Esophagus muscularis mucosa (tissue), 4 donors: ENCODE results near the gene SPATS2. TPM values are rescaled to one million over a fixed set of nuclear protein-coding genes. Genes with fewer than 3 reads are reported as not detected.

Experiments used
- DNase-seq: peaks from one replicate; pipeline ENCODE4 v3.0.0-alpha.2; 2017; ENCODE audit errors: extremely low spot score
- H3K27ac ChIP-seq, 4 donors: fragments of 200-600 bp; sonication (generic); replicated peaks in 1 of 4; 1 replicate in 3 of 4; 2 replicates in 1 of 4; pipeline ENCODE4 v1.5.1; 2016 to 2019; ENCODE audit warnings: mild to moderate bottlenecking in 1 of 4
- H3K27me3 ChIP-seq, 4 donors: fragments of 200-600 bp; sonication (generic); one replicate each; pipeline versions ENCODE4 v1.5.1 to v1.6.0; 2016 to 2019
- H3K36me3 ChIP-seq, 4 donors: fragments of 200-600 bp; sonication (generic); one replicate each; pipeline ENCODE4 v1.5.1; 2016 to 2019
- H3K4me1 ChIP-seq, 4 donors: fragments of 200-600 bp; sonication (generic); one replicate each; pipeline ENCODE4 v1.5.1; 2016 to 2019
- H3K4me3 ChIP-seq, 4 donors: fragments of 200-600 bp; sonication (generic); 1 replicate in 2 of 4; 2 replicates in 2 of 4; pipeline ENCODE4 v1.5.1; 2016 to 2019; ENCODE audit warnings: mild to moderate bottlenecking in 4 of 4, moderate library complexity in 1 of 4
- H3K9me3 ChIP-seq, 4 donors: fragments of 200-600 bp; sonication (generic); 1 replicate in 3 of 4; 2 replicates in 1 of 4; pipeline ENCODE4 v1.5.1; 2016 to 2019
- EP300 ChIP-seq: sonication (generic); formaldehyde crosslinking; IDR thresholded peaks from one replicate; pipeline ENCODE4 v1.6.1; 2017; ENCODE audit warnings: antibody characterized with exemption
- POLR2A ChIP-seq: fragments of 450-650 bp; IDR thresholded peaks from one replicate; pipeline ENCODE4 v1.6.1; 2017; ENCODE audit warnings: antibody characterized with exemption, moderate library complexity, mild to moderate bottlenecking, low read depth
- POLR2AphosphoS5 ChIP-seq, 2 donors: sonication (generic); formaldehyde crosslinking; IDR thresholded peaks; one replicate each; pipeline ENCODE4 v1.6.1; 2017; ENCODE audit warnings: antibody characterized with exemption in 2 of 2
- WGBS: methylation state at CpG from one replicate; pipeline ENCODE4 v1.1.5; 2018; 5-methylcytosine and 5-hydroxymethylcytosine counted together
- intact Hi-C: fragments of 100-400 bp; cut with DNase I; formaldehyde crosslinking; loops from one replicate; pipeline ENCODE4 v1.15.1; 2023
- total RNA-seq, 4 donors: library from RNA; depleted of rRNA; stranded (reverse); fragments of >200 nt; gene quantifications; one replicate each; pipeline versions ENCODE4 v1.1.0 to v1.2.1, GENCODE V29; 2016
- TF ChIP-seq, protein P1 (sequence below), 3 experiments: fragments of 200-600 bp in 2 of 3; fragments of 450-650 bp in 1 of 3; sonication (generic) in 2 of 3; IDR thresholded peaks; one replicate each; pipeline ENCODE4 v1.5.1; 2017 to 2019; ENCODE audit warnings: antibody characterized with exemption in 3 of 3, mild to moderate bottlenecking in 2 of 3, moderate library complexity in 1 of 3

Gene SPATS2
- total RNA-seq, 4 donors from 2014 or later, result 9.5 to 16.6 (median 11.5) TPM

DNA sequence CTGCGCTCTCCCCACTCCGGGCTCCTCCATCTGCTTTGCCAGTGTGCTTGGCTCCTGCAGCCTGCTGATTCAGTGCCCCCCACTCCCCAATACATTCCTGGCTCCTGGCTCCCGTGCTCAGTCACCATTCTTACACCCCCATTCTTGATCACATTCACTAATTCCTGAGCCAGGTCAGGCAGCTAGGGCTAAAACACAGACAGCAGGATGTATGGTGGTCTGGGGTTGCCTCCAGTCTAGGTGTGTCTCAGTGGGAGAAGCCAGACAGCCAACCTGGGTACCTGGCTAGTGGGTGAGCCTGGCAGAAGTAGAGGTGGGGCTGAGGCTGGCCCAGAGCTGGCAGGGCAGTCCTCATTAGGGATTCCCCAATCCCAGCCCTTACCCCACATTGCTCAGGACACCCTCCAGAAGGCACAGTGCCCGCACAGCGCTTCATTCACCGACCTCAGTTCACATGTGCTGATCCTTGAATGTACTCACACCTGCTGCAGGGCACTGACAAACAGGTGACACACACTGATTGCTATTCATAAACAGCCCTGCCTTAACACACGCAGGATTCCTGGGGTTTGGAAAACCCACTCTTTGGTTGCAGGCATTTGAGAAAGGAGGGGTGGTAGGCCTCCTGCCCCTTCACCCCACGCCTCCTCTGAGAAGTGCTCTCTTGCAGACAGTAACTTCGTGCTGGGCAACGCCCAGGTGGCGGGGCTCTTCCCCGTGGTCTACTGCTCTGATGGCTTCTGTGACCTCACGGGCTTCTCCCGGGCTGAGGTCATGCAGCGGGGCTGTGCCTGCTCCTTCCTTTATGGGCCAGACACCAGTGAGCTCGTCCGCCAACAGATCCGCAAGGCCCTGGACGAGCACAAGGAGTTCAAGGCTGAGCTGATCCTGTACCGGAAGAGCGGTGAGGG lies 173.2 kb downstream of the SPATS2 start:
- TF ChIP-seq POLR2A (no peak), POLR2AphosphoS5 (IDR thresholded peaks at IDR 0.05) (no peak), EP300 (no peak)
- TF ChIP-seq, protein P1, sequence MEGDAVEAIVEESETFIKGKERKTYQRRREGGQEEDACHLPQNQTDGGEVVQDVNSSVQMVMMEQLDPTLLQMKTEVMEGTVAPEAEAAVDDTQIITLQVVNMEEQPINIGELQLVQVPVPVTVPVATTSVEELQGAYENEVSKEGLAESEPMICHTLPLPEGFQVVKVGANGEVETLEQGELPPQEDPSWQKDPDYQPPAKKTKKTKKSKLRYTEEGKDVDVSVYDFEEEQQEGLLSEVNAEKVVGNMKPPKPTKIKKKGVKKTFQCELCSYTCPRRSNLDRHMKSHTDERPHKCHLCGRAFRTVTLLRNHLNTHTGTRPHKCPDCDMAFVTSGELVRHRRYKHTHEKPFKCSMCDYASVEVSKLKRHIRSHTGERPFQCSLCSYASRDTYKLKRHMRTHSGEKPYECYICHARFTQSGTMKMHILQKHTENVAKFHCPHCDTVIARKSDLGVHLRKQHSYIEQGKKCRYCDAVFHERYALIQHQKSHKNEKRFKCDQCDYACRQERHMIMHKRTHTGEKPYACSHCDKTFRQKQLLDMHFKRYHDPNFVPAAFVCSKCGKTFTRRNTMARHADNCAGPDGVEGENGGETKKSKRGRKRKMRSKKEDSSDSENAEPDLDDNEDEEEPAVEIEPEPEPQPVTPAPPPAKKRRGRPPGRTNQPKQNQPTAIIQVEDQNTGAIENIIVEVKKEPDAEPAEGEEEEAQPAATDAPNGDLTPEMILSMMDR (IDR thresholded peaks at IDR 0.05), result no peak
- no peak for DNase-seq
- Histone ChIP-seq H3K36me3 (no peaks in the 10 kb centered on the region), H3K4me1 (peaks cover 14 to 27% (median 23%) of the 10 kb centered on the region in 4 donors), H3K9me3 (no peaks in the 10 kb centered on the region), H3K27me3 (peaks cover 6 to 70% (median 25%) of the 10 kb centered on the region in 4 donors), H3K4me3 (no peak overlapping the region), H3K27ac (no peak overlapping the region)
- 87% methylated on average over 14 of the region's 21 CpGs for WGBS
- intact Hi-C loops, result no loop called here

GRCh38 chr12:49541140-49541861 lies 174.0 kb downstream of the SPATS2 start:
- intact Hi-C loops, result no loop called here
- no peak overlapping the region for H3K4me3 ChIP-seq
- no peaks in the 10 kb centered on the region for H3K9me3 ChIP-seq
- no peak overlapping the region for H3K27ac ChIP-seq
- no peak for DNase-seq
- peaks cover 6 to 71% (median 25%) of the 10 kb centered on the region in 4 donors for H3K27me3 ChIP-seq
- TF ChIP-seq, protein P1 (IDR thresholded peaks at IDR 0.05), result no peak
- TF ChIP-seq EP300 (no peak), POLR2A (no peak), POLR2AphosphoS5 (IDR thresholded peaks at IDR 0.05) (no peak)
- H3K4me1 ChIP-seq, result peaks cover 14 to 27% (median 23%) of the 10 kb centered on the region in 4 donors
- H3K36me3 ChIP-seq, result no peaks in the 10 kb centered on the region
- 87% methylated on average over 17 of the region's 18 CpGs for WGBS

DNA sequence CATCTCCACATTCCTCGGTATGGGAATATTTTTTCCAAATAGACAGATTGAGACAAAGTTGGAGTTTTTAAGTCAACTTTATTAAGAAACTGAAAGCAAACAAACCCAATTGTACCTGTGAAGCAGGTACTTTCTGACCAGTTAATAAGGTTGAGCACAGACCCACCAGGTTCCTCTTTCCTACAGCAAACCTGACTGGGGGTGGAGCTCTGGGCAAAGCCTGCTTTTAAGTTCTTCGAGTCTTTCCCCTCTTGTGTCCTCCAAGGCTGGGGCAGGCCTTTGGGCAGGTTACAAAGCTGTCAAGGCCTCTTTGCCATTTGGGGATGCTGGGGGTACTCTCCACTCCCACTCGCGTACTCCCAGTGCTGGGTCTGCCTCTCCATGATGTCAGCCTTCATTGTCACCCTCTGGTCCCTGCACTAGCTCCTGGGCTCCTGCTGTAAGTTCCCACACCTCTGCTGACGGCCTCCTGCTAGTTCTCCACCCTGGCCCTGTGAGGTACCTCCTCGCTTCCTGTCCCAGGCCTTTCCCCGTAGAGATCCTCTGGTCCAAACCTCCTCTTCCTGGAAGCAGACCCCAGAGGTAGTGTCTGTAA lies 174.7 kb downstream of the SPATS2 start:
- 91% methylated on average over 7 of the region's 7 CpGs for WGBS
- Histone ChIP-seq H3K27me3 (peaks cover 6 to 71% (median 24%) of the 10 kb centered on the region in 4 donors), H3K4me1 (peaks cover 14 to 27% (median 23%) of the 10 kb centered on the region in 4 donors), H3K4me3 (no peak overlapping the region), H3K27ac (no peak overlapping the region), H3K36me3 (no peaks in the 10 kb centered on the region), H3K9me3 (no peaks in the 10 kb centered on the region)
- TF ChIP-seq POLR2A (no peak), EP300 (no peak), POLR2AphosphoS5 (IDR thresholded peaks at IDR 0.05) (no peak)
- TF ChIP-seq, protein P1 (IDR thresholded peaks at IDR 0.05), result no peak
- DNase-seq, result no peak
- intact Hi-C loops, result no loop called here

- H3K27me3 ChIP-seq, result peaks cover 6 to 71% (median 20%) of the 10 kb centered on the region in 4 donors
- no peak for TF ChIP-seq POLR2AphosphoS5 (IDR thresholded peaks at IDR 0.05)
- DNase-seq, result no peak
Measured at GRCh38 chr12:49542592-49543160, 175.4 kb downstream of the SPATS2 start.

More at GRCh38 chr12:49542592-49543160, 175.4 kb downstream of the SPATS2 start:
- Histone ChIP-seq H3K27ac (no peak overlapping the region), H3K9me3 (no peaks in the 10 kb centered on the region), H3K36me3 (no peaks in the 10 kb centered on the region), H3K4me3 (no peak overlapping the region), H3K4me1 (peaks cover 9 to 22% (median 17%) of the 10 kb centered on the region in 4 donors)
- 91% methylated on average over 9 of the region's 15 CpGs for WGBS
- intact Hi-C loops, result no loop called here
